ENCODE results near the gene XRRA1.
"Not testable (repeated sequence)": the region's sequence is repeated elsewhere in the genome, so short reads cannot be mapped to it uniquely, and the experiment has no call there.

Gene XRRA1, protein sequence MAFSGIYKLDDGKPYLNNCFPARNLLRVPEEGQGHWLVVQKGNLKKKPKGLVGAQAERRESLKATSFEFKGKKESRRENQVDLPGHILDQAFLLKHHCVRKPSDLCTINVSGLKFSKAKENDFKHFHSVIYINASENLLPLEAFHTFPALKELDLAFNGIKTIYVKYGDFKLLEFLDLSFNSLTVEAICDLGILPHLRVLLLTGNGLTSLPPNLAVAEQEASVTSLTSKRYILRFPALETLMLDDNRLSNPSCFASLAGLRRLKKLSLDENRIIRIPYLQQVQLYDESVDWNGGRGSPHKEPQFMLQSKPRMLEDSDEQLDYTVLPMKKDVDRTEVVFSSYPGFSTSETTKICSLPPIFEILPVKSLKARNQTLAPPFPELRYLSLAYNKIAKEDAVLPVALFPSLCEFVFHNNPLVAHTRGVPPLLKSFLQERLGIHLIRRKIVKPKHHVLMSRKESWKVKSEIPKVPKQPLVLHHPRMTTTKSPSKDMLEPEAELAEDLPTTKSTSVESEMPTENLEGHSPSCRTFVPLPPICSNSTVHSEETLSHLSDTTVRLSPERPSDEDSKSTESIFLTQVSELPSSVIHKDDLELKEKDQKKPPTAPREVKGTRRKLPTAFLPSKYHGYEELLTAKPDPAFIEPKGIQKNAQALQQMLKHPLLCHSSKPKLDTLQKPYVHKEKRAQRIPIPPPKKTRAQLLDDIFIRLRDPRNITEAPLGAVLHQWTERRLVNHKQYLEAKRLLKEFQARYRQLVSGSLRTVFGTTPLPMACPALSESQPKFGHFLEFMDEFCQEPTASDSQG

DNA sequence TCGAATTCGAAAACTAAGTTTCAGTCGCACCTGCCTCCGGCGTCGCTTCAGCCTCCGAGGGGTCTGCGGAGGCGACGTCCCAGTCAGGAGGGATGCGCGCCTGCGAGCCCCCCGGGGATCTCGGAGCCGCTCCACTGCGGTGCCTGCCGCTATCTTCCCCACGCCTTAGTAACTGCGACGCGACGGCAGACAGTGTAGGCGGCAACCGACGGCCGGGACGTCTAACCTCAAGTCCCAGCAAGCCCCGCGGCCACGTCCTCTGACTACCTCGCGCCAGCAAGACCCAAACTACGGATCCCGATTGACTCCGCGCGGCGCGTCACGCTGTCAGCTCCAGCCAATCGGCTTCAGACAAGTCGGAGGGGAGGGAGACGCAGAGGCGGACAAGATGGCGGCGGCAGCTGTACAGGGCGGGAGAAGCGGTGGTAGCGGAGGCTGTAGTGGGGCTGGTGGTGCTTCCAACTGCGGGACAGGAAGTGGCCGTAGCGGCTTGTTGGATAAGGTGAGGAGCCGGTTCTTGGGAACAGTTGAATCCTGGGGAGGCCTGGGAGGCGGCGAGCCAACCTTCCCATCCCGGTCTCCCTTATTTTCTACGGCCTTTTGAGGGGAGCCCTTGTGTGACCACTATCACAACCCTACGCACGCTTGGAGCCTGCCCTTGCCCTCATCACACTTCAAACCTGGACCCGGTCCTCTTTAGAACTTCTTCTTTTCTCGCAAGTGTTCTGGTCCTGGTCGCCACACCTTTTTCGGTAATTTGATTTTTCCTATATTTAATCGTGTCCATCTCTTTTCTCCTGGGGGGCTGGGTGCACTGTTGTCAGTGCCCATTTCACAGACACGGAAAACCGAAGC, at the start of gene XRRA1, which contains the start of gene SPCS2:
Gene XRRA1, minus strand, starts transcription at position 194 of the 855 bp plus-strand sequence. CDS start 8,213 bp downstream, outside the sequence.
Gene SPCS2, plus strand, starts transcription at position 369 of the 855 bp plus-strand sequence. Its CDS starts 20 bp downstream, at position 389.
- DNase-seq (ENCODE audit: low read depth, low spot score), result peak; percentile 95

DNA sequence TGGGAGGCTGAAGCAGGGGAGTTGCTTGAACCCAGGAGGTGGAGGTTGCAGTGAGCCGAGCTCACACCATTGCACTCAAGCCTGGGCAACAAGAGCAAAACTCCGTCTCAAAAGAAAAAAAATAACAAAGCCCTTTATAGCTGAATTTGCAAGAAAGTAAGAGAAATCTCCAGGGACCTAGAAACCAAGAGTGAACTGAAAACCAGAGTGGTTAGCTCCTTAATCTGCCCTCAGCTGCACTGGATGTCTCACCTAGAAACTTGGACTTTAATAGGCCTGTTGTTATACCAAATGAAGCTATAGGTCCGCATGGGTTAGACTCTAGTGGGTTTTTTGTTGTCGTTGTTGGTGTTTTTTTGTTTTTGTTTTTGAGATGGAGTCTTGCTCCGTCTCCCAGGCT, 44.0 kb upstream of the XRRA1 start:
- DNase-seq (ENCODE audit: low read depth, low spot score), result no peak

DNA sequence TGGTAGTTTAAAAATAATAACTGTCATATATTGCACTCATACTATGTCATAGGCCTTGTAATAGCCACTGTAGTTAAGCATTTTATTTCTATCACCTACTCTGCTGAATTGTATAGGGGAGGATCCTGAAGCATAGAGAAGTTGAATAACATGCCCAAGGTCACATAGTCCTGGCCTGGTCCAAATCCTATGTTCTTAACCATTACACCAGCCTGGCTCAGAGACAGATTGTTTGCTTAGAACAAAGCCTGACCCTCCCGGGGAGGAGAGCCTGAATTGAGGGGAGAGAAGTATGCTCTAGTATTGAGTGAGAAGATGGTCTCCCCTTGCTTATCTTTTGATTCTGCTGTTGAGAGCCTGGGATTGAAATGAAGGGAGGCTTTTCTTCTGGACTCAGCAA, 42.0 kb upstream of the XRRA1 start:
- no peak for DNase-seq (ENCODE audit: low read depth, low spot score)

DNA sequence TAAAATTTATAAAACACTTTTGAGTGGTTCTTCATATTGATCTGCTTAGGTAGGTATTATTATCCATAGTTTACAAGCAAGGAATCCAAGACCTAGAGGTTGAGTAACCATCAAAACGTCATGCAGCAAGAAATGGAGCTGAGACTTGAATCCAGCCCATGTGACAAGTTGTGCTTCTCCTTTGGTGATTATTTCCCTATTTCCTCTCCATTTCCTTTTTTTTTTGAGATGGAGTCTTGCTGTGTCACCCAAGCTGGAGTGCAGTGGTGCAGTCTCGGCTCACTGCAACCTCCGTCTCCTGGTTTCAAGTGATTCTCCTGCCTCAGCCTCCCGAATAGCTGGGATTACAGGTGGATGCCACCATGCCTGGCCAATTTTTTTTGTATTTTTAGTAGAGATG, 41.3 kb upstream of the XRRA1 start:
- not testable (repeated sequence) for DNase-seq (ENCODE audit: low read depth, low spot score)

DNA sequence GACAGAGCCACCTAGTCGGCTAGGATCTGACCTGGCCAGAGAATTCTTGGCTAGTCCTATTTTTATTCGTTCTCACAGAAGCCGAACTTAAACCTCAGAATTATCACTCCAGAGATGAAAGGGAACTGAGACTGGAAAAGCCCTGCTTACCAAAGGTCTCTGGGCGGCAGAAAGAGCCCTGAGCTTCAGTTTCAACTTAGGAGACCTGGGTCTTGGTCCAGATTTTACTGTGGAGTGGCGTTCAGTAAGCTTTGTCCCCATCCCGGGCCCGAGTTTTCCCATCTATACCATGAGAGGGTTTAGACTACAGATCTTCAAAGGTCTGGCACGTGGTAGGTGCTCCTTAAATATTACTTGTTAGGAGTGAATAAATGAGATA, 40.4 kb upstream of the XRRA1 start:
- no peak for DNase-seq (ENCODE audit: low read depth, low spot score)

DNA sequence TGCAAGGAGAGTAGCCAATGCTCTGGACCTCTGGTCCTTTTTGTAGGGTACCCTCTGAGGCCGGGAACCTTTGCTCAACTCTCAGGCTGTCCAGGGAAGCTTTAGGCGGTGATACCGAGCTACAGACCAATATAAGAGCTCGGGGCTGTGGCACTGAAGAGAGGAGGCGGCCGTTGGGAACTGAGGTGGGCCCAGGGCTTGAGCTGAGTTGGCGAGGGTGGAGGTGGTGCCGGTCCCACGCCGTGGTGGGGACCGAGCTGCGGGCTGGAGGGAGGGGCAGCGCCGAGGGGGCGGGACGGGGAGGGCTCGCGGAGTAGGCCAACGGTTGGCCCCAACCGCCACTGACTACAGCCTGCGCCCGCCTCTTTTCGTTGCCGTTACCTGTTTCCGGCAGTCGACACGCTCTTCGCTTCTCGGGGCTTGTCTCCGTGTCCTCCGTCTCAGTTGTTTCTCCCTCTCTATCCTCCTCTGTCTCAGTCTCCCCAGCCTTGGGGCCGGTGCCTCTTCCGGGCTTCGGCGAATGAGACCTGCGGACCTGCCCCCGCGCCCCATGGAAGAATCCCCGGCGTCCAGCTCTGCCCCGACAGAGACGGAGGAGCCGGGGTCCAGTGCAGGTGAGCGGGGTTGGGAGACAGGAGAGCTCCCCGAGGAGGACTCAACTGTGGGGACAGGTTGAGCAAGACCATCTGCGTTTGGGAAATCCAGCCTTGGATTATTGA, 39.8 kb upstream of the XRRA1 start, which contains the start of gene NEU3:
Gene NEU3, plus strand, starts transcription at position 393 of the 719 bp plus-strand sequence. Its CDS starts 128 bp downstream, at position 521.
- DNase-seq (ENCODE audit: low read depth, low spot score), result no peak

DNA sequence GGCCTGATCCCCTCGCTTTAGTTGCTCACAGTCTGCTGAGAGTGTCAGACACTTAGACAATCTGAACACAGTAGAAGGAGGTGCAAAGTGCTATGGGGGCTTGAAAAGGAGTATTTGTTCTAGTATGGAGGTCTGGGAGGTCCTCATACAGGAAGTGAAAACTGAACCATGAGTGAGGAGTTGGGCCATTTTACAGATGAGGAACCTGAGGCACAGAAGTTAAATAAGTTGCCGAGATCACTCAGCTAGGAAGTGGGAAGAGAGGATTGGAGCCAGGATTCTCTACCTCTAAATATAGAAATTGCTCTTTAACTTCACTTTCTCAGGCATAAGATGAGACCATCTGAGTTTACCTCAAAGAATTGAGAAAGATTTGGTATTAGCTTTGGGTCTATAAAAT, 35.8 kb upstream of the XRRA1 start:
- DNase-seq (ENCODE audit: low read depth, low spot score), result no peak

DNA sequence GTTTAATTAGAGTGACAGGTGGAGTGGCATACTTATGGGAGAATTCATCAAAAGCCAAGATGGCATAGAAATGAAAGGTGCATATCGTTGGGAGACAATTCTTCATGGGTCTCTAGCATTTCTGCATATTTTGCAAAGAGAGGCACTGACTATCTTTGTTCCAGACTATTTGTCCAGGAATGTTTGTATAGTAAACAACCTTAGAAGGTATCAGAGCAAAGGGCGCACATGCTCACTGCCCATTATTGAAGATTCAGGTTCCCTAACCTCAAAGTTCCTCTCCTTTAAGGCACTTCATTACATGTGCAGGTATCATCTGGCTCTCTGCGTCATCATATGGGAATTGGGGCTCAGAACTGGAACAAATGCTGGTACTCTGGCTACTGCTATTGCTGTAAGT, 35.2 kb upstream of the XRRA1 start:
- no peak for DNase-seq (ENCODE audit: low read depth, low spot score)

DNA sequence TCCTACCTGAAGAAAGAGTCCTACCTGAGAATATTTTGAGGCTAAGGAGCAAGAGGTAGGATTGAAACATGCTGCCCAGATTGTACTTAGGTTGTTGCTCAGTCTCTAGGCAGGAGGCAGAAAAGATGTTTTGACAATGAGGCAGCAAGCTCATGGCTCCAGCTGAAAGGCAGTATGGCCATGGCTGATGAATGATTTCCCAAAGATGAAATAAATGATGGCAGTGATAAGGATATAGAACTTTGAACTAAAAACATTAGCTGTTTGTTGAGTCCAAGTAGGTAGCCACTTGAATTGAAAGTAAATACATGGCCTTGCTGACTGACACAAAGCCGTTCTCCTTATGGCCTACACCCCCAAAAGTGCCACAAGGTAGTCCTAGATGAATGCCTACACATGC, 33.0 kb upstream of the XRRA1 start:
- no peak for DNase-seq (ENCODE audit: low read depth, low spot score)

DNA sequence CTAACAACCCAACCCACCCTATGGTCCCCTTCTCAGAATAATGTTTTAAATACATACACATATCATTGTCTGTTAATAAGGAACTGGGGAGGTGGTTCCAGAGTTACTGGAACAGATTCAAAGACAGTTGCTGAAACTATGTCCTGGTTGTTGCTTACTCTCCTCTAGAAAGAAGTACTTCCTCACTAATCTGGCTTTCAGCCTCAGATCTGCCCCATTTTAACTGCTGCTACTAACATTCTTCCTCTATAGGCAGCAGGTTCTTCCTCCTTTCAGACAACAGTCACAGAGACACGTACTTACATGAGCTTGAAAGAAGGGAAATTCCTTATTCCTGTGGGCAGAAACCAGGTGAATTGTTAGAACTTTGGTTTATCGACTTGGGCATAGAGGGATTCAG, 31.7 kb upstream of the XRRA1 start:
- no peak for DNase-seq (ENCODE audit: low read depth, low spot score)

DNA sequence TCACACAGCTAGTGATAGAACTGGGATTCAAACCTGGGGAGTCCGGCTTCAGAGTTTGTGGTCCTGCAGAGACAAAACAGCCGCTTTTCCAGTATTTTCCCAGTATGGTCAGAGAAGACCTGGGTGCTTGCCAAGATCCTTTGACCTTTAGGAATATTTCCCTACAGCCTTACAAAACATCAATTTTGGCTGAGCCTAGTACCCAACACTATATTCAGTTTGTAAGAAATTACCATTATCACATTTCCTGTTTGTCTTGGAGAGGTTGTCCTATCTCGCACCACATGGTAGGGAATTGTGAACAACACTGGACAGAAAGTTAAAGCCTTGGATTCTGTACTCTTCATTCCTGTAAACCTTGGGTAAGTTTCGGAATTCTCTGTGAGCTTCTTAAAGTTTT, 29.1 kb upstream of the XRRA1 start:
- no peak for DNase-seq (ENCODE audit: low read depth, low spot score)

DNA sequence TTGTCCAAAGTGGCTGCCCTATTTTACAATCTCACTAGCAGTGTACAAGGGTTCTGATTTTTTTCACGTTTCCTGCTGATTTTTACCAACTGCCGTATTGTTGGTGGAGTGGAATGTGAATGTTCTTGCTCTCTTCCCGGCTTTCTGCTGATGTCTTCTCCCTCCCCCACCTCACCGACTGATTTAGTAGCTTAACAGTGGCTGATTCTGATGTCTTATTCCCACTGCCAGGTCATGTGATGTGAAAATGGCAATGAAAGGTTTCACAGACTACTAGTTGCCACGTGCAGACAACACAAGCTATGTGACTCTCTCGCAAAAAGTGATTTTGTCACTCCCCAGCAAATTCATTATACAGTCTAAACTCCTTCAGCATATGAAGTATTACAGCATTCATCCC, 22.5 kb upstream of the XRRA1 start:
- no peak for DNase-seq (ENCODE audit: low read depth, low spot score)

DNA sequence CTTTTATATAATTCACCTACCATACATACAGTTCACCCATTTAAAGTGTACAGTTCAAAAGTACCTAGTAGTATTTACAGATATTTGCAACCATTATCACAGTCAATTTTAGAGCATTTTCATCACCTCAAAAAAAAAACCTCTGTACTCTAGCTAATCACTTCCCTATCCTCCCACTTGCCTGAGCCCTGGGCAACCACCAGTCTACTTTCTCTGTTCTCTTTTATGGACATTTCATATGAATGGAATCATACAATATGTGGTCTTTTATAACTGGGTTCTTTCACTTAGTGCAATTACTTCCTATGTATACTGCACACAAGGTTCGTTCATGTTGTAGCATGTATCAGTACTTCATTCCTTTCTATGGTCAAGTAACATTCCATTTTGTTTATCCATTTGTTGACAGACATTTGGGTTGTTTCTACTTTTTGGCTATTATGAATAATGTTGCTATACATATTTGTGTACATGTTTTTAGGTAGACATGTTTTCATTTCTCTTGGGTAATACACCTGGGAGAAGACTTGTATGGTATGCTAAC, 22.0 kb upstream of the XRRA1 start:
- no peak for DNase-seq (ENCODE audit: low read depth, low spot score)

DNA sequence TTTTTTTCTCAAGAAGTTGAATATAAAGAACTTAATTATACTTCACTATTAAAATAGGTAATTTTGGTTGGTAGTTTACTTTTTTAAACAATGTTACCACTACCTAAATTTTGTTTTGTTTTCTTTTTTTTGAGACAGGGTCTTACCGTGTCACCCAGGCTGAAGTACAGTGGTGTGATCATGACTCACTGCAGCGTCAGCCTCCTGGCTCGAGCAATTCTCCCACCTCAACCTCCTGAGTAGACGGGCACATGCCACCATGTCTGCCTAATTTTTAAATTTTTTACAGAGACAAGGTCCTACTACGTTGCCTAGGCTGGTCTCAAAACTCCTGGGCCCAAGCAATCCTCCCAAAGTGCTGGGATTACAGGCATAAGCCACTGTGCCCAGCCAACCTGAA, 17.8 kb upstream of the XRRA1 start:
- no peak for DNase-seq (ENCODE audit: low read depth, low spot score)

DNA sequence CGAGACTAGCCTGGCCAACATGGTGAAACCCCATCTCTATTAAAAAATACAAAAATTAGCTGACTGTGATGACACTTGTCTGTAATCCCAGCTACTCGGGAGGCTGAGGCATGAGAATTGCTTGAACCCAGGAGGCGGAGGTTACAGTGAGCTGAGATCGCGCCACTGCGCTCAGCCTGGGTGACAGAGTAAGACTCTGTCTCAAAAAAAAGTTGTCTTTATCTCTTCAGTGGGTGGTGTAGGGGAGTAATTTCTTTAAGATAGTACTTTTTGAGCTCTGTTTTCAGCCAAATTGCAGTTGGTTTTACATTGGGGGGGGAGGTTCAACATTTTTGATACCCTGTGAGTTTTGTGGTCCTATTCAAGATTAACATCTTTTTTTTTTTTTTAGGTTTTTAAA, 11.2 kb upstream of the XRRA1 start:
- DNase-seq (ENCODE audit: low read depth, low spot score), result not testable (repeated sequence)

DNA sequence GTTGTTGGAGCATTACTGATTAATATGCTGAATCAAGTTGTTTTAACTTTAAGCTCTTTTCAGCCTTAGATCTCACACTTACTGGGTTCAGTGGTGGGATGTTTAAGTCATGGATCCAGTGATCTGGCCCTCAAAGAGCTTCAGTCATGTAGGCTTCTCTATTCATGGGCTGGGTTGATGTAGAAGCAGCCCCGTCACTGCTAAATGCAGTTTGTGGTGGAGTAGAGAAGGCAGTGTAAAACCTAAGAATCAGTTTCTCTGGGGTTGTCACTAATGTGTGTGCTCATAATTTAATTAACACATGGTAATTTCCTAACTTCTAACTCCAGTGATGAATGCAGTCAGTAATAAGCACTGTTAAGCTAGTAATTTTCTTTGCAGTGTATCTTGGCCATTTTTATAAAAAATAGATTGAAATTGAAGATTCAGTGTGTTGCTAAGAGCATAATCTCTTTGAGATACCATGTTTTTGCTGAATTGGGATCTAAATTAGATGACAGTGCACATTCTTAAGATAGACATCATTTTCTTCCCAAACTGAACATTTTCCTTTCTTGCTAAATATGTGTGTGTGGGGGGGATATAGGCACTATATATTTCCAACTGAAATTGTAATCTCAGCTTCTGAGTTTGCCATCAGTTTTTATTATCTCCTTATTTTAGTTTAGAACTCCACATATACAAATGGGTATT, 9.2 kb upstream of the XRRA1 start:
- DNase-seq (ENCODE audit: low read depth, low spot score), result no peak

DNA sequence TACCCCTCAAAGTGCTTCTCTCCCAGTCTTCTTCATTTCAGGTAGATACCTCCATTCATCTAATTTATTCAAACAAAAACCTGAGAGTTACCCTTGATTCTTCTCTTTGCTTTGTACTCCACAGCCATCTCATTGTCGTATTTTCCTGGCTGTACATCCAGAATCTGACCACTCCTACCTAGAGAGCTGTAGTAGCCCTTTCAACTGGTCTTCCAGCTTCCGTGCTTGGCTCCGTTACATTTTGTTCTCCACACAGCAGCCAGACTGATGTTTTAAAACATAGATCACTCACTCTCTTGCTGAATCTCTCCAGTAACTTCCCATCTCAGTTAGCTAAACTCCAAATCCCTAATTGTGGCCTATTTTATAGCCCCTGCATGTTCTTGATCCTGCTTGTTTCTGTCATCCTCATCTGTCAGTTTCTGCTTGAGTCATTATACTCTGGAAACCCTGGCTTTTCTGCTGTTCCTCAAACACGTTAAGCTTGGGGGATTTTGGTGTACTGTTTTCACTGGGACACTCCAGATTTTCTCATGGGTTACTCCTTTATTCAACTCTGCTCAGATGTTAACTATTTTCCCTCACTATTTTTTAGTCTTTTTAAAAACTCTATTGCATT, 7.6 kb upstream of the XRRA1 start:
- DNase-seq (ENCODE audit: low read depth, low spot score), result no peak

DNA sequence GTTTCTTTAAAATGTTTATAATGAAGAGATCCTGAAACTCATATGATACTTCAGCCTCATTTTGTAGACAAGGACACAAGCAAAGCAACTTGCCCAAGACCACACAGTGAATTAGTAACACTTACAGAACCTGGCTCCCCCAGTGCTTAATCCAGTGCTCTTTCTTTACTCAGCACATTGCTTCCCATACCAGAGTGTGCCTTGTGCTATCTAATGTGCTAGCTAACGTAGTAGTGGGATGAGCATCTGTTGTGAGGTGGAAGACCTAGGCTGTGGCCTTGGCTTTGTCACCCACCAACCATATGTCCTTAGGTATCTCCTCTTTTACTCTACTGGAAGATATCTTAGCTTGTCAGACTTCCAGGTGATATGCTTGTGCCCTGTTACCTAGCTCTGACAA, 5.3 kb upstream of the XRRA1 start:
- DNase-seq (ENCODE audit: low read depth, low spot score), result no peak

DNA sequence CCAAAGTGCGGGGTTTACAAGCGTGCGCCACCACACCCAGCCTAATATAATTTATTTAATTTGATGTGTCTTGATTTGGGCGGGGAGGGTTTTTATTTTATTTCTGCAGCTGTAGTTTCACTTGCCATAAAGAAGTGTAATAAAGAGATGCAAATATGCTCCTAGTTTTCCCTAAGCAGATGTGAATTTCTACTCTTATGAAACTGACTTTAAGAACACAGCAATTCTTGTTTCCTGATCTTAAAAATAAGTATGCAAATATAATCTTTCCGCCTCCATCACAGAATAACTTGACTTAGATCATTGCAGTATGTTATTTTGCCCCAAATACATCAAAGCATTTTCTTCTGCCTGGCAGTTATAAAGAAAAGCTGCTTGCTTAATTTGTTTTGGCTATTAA, 4.6 kb upstream of the XRRA1 start:
- no peak for DNase-seq (ENCODE audit: low read depth, low spot score)

DNA sequence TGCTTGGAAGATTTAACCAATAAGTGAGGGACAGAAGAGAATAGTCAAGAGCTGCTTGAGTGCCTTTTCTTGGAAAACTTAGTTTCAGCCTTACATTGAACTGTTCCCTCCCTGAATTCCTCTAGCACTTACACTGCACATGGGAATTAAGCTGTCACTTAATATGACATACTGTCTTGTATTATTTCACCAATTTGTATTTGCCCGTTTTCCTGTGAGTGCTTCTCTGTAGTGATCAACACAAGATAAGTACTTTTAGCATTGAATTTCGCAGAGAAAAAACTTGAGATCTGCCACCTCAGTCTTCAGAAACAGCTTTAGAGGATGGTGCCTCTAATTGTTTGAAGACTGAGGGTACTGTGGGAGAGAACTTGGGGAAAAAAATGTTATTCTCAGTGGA, 3.9 kb upstream of the XRRA1 start:
- DNase-seq (ENCODE audit: low read depth, low spot score), result no peak

All from brain pericyte (primary cell).